Esophagus squamous epithelium (tissue), 5 donors: ENCODE data around the gene KCNK7. TPM values are rescaled to one million over a fixed set of nuclear protein-coding genes. Genes with fewer than 3 reads are reported as not detected.
"Not testable (repeated sequence)": the region's sequence is repeated elsewhere in the genome, so short reads cannot be mapped to it uniquely, and the experiment has no call there.

ENCODE experiments used
- DNase-seq: peaks from one replicate; lab custom pipeline; 2025; lab: John Stamatoyannopoulos, UW
- H3K27ac ChIP-seq, 4 donors: fragments of 200-600 bp; sonication (generic); one replicate each; pipeline ENCODE4 v1.5.1; 2016 to 2019; ENCODE audit warnings: mild to moderate bottlenecking in 1 of 4
- H3K27me3 ChIP-seq, 4 donors: fragments of 200-600 bp; sonication (generic); 1 replicate in 3 of 4; 2 replicates in 1 of 4; pipeline versions ENCODE4 v1.5.1 to v1.6.0; 2017 to 2021; ENCODE audit warnings: antibody characterized with exemption in 1 of 4
- H3K36me3 ChIP-seq, 3 donors: fragments of 200-600 bp; sonication (generic); one replicate each; pipeline ENCODE4 v1.5.1; 2016 to 2019
- H3K4me1 ChIP-seq, 3 donors: fragments of 200-600 bp; sonication (generic); one replicate each; pipeline ENCODE4 v1.5.1; 2017 to 2019
- H3K4me3 ChIP-seq, 4 donors: fragments of 200-600 bp; sonication (generic); 1 replicate in 3 of 4; 2 replicates in 1 of 4; pipeline ENCODE4 v1.5.1; 2016 to 2019; ENCODE audit warnings: mild to moderate bottlenecking in 2 of 4, moderate library complexity in 1 of 4
- H3K9me3 ChIP-seq, 3 donors: fragments of 200-600 bp; sonication (generic); one replicate each; pipeline ENCODE4 v1.5.1; 2016 to 2019
- POLR2A ChIP-seq, 4 donors: fragments of 450-650 bp; IDR thresholded peaks; one replicate each; pipeline ENCODE4 v1.6.1; 2017; ENCODE audit warnings: antibody characterized with exemption in 4 of 4, mild to moderate bottlenecking in 4 of 4, moderate library complexity in 3 of 4
- WGBS, 2 donors: methylation state at CpG; one replicate each; pipeline ENCODE4 v1.1.5; 2018; 5-methylcytosine and 5-hydroxymethylcytosine counted together
- intact Hi-C: fragments of 100-400 bp; cut with DNase I; formaldehyde crosslinking; loops from one replicate; pipeline ENCODE4 v1.15.0; 2022
- total RNA-seq, 4 donors: library from RNA; depleted of rRNA; stranded (reverse); fragments of >200 nt; gene quantifications; one replicate each; pipeline ENCODE4 v1.1.0, GENCODE V29; 2016
- TF ChIP-seq, protein P1 (sequence below), 6 experiments: fragments of 450-650 bp in 4 of 6; fragments of 200-600 bp in 2 of 6; sonication (generic) in 2 of 6; IDR thresholded peaks; one replicate each; pipeline ENCODE4 v1.5.1; 2016 to 2019; ENCODE audit warnings: antibody characterized with exemption in 6 of 6, mild to moderate bottlenecking in 4 of 6, moderate library complexity in 4 of 6
- donor health status: DM: yes; HTN: yes; CAD: no.

The KCNK7 gene
- total RNA-seq, 4 donors from 2014 or later, result 5.5 to 22.5 (median 15.2) TPM

DNA sequence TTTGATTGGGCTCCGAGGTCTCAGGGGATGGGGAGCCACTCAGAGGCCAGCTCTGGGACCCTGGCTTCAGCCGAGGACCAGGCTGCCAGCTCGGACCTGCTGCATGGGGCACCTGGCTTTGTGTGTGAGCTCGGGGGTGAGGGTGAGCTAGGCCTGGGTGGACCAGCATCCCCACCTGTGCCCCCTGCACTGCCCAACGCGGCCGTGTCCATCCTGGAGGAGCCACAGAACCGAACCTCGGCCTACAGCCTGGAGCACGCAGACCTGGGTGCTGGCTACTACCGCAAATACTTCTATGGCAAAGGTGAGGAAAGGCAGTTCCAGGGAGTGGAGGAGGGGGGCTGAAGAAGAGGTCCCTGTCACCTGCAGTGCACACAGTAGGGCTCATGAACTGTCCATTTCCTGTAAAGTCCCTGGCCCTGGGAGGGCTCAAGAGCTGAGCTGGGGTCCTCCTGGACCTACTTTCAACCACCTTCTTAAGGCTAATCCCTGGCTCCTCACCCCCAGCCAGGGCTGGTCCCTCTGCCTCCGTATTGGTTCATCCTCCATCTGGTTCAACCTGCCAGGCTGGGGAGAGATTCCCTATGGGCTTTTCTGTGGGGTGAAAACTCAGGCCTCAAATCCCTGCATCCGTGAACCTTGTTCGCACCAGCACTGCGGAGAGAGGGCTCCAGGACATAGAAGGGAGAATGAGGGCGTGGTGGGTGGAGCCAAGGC is 45.9 kb upstream of the KCNK7 start:
- intact Hi-C loops, result no loop called here
- Histone ChIP-seq H3K4me1 (peaks cover 34 to 96% (median 37%) of the 10 kb centered on the region in 3 donors), H3K27ac (peak overlapping the region; percentile 74 to 95 (median 94)), H3K27me3 (no peaks in the 10 kb centered on the region), H3K4me3 (peak overlapping the region in 3 of 4 donors; percentile 5 to 81 (median 80)), H3K9me3 (no peaks in the 10 kb centered on the region), H3K36me3 (peaks cover 4 to 50% (median 18%) of the 10 kb centered on the region in 3 donors)
- DNase-seq, result no peak
- TF ChIP-seq, protein P1, sequence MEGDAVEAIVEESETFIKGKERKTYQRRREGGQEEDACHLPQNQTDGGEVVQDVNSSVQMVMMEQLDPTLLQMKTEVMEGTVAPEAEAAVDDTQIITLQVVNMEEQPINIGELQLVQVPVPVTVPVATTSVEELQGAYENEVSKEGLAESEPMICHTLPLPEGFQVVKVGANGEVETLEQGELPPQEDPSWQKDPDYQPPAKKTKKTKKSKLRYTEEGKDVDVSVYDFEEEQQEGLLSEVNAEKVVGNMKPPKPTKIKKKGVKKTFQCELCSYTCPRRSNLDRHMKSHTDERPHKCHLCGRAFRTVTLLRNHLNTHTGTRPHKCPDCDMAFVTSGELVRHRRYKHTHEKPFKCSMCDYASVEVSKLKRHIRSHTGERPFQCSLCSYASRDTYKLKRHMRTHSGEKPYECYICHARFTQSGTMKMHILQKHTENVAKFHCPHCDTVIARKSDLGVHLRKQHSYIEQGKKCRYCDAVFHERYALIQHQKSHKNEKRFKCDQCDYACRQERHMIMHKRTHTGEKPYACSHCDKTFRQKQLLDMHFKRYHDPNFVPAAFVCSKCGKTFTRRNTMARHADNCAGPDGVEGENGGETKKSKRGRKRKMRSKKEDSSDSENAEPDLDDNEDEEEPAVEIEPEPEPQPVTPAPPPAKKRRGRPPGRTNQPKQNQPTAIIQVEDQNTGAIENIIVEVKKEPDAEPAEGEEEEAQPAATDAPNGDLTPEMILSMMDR (IDR thresholded peaks at IDR 0.05), result no peak
- no peak for TF ChIP-seq POLR2A (IDR thresholded peaks at IDR 0.05)
- 50 to 76% methylated on average over 5 to 6 of the region's 16 CpGs for WGBS, 2 donors

DNA sequence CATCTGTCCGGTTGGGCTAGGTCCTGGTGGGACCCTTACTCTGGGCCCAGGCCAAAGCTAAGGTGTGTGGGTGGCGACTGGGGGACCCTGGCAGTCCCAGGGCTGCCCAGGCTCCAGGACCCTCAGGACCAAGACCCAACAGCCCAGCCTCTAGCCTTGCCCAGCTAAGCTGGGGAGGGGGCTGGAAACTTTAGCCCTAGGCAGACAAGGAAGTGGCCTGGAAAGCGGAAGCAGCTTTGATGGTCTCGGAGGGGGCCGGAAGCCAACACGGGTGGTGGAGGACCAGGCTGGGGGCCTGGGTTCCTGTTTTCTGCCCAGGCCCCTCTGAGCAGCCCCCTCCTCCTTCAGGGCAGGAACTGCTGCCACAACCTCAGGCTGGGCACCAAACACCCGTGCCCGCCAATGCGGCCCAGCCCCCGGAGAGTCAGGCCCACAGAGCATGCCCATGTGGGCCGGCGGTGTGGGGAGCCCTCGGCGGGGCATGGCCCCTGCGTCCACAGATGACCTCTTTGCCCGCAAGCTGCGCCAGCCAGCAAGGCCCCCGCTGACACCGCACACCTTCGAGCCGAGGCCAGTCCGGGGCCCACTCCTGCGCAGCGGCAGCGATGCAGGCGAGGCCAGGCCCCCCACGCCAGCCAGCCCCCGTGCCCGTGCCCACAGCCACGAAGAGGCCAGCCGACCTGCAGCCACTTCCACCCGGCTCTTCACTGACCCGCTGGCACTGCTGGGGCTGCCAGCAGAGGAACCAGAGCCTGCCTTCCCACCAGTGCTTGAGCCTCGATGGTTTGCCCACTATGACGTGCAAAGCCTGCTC is 45.1 kb upstream of the KCNK7 start:
- Histone ChIP-seq H3K27ac (peak overlapping the region; percentile 74 to 95 (median 94)), H3K4me3 (peak overlapping the region in 3 of 4 donors; percentile 5 to 81 (median 80)), H3K9me3 (no peaks in the 10 kb centered on the region), H3K27me3 (no peaks in the 10 kb centered on the region), H3K4me1 (peaks cover 34 to 94% (median 37%) of the 10 kb centered on the region in 3 donors), H3K36me3 (peaks cover 11 to 50% (median 24%) of the 10 kb centered on the region in 3 donors)
- intact Hi-C loops, result no loop called here
- DNase-seq, result no peak
- TF ChIP-seq, protein P1 (IDR thresholded peaks at IDR 0.05), result no peak
- TF ChIP-seq POLR2A (IDR thresholded peaks at IDR 0.05), result no peak
- WGBS, 2 donors, result 65 to 79% methylated on average over 4 to 18 of the region's 35 CpGs

DNA sequence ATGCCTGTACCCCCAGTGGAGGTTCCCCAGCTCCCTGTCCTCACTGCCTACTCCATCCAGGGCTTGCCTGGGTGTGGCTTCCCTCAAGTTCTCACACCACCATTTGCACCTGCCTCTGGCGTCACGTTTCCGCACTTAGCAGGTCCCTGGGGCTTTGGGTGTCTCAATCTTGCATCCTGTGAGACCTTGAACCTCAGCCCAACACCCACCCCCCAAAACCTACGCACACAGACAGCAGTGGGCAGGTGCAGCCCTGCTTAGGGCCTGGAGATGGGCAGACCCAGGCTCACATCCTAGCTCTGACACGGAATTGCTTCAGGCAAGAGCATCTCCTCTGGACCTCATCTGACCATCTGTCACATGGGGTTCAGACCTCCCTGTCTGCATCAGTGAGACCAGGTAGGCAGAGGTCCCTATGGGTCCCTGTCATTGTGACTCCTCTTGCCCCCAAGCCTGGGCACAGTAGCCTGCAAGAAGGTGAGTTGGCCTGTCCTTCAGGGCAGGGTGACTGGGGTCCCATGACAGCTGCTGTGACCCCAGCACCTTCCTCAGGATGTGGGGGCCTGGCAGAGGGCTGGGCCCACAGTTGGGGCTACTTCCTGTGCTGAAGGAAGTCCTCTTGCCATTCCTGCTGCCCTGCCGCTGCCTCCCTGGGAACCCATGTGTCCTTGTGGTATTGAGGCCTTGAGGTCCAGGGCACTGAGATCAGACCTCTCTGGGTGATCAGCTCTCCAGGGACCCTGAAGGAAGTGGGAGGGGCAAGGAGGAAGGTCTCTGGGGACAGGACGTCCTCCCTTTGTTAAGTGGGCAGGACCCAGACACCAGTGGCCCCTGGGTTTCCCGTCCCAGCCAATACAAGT is 44.3 kb upstream of the KCNK7 start:
- no peak for TF ChIP-seq POLR2A (IDR thresholded peaks at IDR 0.05)
- TF ChIP-seq, protein P1 (IDR thresholded peaks at IDR 0.05), result no peak
- WGBS, 2 donors, result 50 to 55% methylated on average over 4 to 6 of the region's 8 CpGs
- Histone ChIP-seq H3K9me3 (no peaks in the 10 kb centered on the region), H3K4me1 (peaks cover 34 to 97% (median 37%) of the 10 kb centered on the region in 3 donors), H3K27ac (peak overlapping the region; percentile 74 to 95 (median 94)), H3K27me3 (no peaks in the 10 kb centered on the region), H3K36me3 (peaks cover 20 to 50% (median 33%) of the 10 kb centered on the region in 3 donors), H3K4me3 (peak overlapping the region in 2 of 4 donors; percentile 80 to 81)
- intact Hi-C loops, result no loop called here
- peak; percentile 67 for DNase-seq

DNA sequence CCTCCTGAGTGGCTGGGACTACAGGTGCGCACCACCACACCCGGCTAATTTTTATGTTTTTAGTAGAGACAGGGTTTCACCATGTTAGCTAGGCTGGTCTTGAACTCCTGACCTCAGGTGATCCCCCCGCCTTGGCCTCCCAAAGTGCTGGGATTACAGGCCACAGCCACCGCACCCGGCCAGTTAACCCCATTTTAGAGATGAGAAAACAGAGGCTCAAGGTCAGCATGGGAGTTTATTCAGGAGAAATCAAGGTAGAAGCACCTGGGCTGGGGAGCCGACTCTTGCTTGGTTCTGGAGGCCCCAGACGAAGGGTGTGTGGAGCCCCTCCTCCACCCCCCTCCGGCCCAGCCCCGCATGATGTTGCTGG is 43.6 kb upstream of the KCNK7 start:
- peak overlapping the region; percentile 74 to 95 (median 94) for H3K27ac ChIP-seq
- WGBS, 2 donors, result 40 to 76% methylated on average over 1 to 6 of the region's 9 CpGs

More for the DNA sequence above, 43.6 kb upstream of the KCNK7 start:
- H3K27me3 ChIP-seq, H3K9me3 ChIP-seq, DNase-seq, intact Hi-C loops: not testable (repeated sequence)
- peaks cover 25 to 50% (median 38%) of the 10 kb centered on the region in 3 donors for H3K36me3 ChIP-seq
- H3K4me3 ChIP-seq, result peak overlapping the region in 3 of 4 donors; percentile 80 to 87 (median 81)
- H3K4me1 ChIP-seq, result peaks cover 33 to 91% (median 34%) of the 10 kb centered on the region in 3 donors
